ENCODE data around the gene ZNF428.
A peak's percentile ranks its signal among the peaks of the same experiment; 100 is the strongest.
"Not testable (repeated sequence)": the region's sequence is repeated elsewhere in the genome, so short reads cannot be mapped to it uniquely, and the experiment has no call there.

ZNF428 gene

DNA sequence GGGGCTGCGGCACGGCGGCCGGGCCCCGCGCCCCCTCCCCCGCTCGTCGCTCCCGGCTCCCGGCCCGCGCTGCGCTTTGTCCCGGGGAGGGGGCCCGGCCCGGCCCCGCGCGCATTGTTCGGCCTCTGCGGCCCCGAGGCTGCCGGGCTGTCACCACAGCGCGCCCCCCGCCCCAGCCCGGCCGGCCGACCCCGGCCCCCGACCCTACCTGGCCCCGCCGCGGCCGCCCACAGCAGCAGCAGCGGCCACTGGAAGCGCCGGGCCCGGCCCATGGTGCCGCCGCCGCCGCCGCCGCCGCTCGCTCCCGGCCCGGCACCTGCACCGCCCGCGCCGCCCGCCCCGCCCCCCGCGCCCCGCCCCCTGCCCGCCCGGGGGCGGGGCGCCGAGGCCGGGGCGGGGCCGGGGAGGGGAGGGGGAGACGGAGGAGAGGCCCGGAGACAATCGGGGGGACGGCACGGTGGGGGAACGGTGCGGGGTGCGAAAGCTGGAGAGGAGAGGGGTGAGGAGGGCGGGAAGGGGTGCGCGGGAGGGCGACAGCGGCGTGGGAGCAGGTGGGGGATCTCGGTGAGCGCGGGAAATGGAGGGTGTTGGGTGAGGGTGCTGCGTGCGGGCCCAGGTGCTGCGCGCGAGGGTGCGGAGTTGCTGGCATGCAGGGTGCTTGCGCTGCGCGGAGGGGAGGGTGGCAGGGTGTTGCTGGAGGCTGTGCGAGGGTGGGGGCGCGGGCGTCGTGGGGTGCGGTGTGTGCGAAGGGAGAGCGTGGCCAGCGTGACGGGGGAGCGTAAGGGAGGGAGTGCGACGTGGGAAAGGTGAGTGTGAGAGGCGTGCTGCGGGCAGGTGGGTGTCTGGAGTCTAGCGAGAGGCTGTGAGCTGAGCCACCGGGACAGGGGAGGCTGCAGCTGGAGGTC lies 20.3 kb upstream of the ZNF428 start, which contains the start of gene CADM4:
TSS of gene CADM4 (minus strand) at position 332 of the 905 bp plus-strand sequence. CDS start at position 272, 60 bp downstream.
- DNase-seq = peak; percentile 35

DNA sequence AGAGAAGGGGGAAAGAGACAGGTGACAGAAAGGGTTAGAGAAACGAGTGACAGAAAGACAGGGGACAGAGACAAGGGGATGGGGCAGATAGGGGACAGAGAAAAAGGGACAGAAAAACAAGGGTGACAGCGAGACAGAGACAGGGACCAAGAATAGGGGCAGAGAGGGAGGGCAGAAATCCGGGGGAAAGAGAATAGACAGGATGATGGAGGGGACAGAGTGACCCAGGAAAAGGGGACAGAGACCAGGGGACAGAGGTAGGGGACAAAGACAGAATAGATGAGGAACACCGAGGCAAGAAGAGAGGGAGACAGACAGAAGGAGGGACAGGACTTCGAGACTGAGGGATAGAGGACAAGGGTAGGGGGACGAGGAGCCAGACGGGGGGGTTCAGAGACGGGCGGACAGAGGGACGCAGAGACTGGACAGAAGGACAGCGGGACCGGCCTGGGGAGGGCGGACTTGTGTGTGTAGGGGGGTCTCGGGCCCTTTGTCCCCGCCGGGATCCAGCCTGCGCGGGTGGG lies 19.6 kb upstream of the ZNF428 start:
- DNase-seq = no peak

GRCh38 chr19:43638214-43638994 lies 19.0 kb upstream of the ZNF428 start:
- DNase-seq = no peak

GRCh38 chr19:43636121-43636683 lies 16.8 kb upstream of the ZNF428 start:
- no peak for DNase-seq

- DNase-seq = not testable (repeated sequence)
Measured at GRCh38 chr19:43635561-43635940, 16.1 kb upstream of the ZNF428 start.

DNA sequence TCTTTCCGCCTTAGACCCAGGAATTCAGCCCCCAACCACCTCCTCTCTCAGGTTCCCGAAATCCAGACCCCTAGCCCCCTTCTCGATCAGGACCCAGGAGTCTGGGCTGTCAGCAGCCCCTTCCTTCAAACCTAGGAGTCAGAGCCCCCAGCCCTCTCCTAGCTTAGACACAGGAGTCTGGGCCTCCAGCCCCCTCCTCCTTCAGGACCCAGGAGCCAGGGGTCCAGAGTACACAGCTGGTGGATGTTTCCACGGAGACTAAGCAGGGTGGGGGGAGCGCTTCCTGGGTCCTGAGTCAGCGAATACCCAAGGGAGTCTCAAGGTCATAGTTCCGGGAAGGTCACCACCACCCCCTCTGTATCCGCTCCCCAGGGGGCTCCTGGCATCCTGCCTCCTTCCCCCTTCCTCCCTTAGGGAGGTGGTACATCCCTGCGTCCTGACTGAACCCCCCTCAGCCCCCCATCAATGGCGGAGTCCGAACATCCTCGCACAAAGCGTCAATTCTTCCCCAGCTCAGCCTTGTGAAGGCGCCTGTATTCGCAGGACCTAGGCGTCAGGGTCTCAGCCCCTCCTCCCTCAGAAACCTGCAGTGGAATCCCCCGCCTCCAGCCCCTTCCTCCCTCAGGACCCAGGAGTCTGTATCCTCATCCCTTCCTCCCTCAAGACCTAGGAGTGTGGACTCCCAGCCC lies 15.6 kb upstream of the ZNF428 start:
- no peak for DNase-seq

GRCh38 chr19:43634506-43634871 lies 15.1 kb upstream of the ZNF428 start:
- DNase-seq = no peak

- DNase-seq = no peak
Measured at GRCh38 chr19:43634068-43634467, 14.6 kb upstream of the ZNF428 start.

DNA sequence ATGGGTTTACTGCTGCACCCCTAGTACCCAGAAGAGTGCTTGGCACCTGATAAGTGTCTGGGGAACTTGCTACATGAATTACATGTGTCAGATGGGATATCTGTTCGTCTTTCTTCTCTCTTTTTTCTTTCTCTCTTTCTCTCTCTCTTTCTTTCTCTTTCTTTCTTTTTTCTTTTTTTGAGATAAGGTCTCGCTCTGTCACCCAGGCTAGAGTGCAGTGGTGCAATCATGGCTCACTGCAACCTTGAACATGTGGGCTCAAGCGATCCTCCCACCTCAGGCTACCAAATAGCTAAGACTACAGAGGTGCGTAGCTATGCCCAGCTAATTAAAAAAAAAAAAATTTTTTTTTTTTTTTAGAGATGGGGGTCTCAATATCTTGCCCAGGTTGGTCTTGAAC lies 14.1 kb upstream of the ZNF428 start:
- no peak for DNase-seq

DNA sequence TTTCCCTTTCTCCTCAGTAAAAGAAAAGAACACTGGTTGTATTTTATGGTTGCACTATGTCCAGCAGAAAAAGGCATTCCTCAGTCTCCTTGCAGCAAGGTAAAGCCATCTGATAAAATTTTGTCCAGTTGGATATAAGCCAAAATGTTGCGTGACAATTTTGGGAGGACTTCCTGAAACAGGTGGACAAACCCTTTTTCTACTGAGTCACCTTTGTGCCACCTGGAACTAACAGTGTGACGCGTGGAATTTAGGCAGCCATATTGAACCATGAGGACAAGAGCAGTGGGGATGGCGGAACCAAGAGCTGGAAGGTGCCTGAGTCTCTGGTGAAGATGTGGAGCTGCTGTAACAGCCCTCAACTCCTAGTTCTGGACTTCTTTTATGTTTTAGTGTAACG lies 12.1 kb upstream of the ZNF428 start:
- DNase-seq = no peak

DNA sequence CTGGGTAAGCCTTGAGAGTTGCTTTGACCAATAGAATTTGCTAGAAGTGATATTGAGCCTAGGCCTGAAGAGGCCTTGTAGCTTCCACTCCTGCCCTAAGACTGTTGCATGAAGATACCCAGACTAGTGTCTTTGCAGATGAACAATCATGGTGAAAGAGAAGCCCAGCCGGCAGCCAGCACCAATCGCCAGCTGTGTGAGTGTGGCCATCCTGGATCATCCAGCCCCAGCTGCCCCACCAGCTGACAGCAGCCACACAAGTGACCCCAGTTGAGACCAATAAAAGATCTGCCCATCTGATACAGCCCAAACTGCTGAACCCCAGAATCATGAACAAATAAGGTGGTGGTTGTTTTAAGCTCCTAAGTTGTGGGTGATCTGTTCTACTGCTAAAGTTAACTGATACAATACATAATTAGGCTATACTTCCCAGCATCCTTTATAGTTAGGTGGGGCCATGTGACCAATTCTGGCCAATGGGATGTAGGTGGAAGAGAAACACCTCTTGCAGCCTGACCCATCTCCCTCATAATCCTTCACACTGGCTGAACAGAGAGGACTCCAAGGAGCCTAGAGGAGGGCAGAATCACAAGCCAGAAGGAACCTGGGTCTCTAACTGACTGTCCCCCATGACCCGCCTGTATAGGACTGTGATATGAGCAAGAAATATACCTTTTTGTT lies 9.4 kb upstream of the ZNF428 start:
- no peak for DNase-seq

- no peak for DNase-seq
Measured at GRCh38 chr19:43626838-43627237, 7.4 kb upstream of the ZNF428 start.

- DNase-seq = no peak
Measured at GRCh38 chr19:43625918-43626579, 6.6 kb upstream of the ZNF428 start.

DNA sequence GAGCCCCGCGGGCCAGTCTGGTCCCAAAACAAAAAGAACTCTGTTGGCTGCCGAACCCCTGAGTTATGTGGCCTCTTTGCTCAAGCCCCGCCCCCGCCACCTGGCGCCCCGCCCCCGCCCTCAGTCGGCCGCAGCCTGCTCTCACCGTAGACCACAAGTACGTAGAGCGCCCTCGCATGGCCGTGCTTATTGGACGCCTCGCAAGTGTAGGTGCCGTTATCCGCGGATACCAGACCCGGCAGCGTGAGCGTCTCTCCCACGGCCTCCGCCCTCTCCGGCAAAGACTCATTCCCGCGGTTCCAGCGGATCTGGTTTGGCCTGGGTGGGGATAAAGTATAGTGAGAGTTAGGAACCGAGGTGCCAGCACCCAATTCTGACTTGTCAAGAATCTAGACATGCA lies 5.5 kb upstream of the ZNF428 start:
- DNase-seq = no peak

- DNase-seq = no peak
Measured at GRCh38 chr19:43623889-43624670, 4.7 kb upstream of the ZNF428 start.

DNA sequence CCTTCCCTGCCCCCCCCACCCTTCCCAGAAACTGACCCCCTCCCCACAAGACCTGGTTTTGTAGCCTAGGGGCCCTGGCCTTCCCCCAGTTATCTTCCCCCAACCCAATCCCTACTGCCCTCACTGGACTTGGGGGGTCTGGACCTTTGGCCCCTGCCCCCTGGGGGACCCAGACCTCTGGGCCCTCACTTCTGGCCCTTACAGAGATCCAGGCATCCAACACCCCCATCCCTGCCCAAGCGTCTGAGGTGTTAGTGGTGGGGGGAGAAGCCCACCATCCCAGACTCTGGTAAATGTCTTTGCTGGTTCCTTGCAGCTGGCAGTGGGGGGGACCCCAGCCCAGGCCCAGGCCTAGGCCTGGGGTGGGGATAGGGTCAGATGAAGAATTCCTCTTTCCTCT lies 3.5 kb upstream of the ZNF428 start:
- no peak for DNase-seq

- no peak for DNase-seq
Measured at GRCh38 chr19:43622070-43622469, 2.6 kb upstream of the ZNF428 start.

GRCh38 chr19:43620061-43621001 lies 902 bp upstream of the ZNF428 start:
- no peak for DNase-seq

- DNase-seq = peak; percentile 59
Measured at GRCh38 chr19:43618921-43619261, 538 bp downstream of the ZNF428 start.

- DNase-seq = no peak
Measured at GRCh38 chr19:43616954-43617353, 2.5 kb downstream of the ZNF428 start.
